Esophagus mucosa (tissue), 1 donor: ENCODE measurements around the gene MAT1A. TPM values are rescaled to one million over a fixed set of nuclear protein-coding genes. Genes with fewer than 3 reads are reported as not detected.

Source experiments
- ATAC-seq: fragments of 200-7000 bp; cut with Tn5 transposase; one replicate; pipeline ENCODE4 v1.9.1; 2020
- total RNA-seq: library from RNA; stranded (reverse); gene quantifications from one replicate; pipeline ENCODE4 v1.2.4, GENCODE V29; 2023
- donor health status: DM: yes; HTN: yes; CAD: no.

The MAT1A gene
- total RNA-seq, 1 donor from 2014 or later = 0.48 TPM

DNA sequence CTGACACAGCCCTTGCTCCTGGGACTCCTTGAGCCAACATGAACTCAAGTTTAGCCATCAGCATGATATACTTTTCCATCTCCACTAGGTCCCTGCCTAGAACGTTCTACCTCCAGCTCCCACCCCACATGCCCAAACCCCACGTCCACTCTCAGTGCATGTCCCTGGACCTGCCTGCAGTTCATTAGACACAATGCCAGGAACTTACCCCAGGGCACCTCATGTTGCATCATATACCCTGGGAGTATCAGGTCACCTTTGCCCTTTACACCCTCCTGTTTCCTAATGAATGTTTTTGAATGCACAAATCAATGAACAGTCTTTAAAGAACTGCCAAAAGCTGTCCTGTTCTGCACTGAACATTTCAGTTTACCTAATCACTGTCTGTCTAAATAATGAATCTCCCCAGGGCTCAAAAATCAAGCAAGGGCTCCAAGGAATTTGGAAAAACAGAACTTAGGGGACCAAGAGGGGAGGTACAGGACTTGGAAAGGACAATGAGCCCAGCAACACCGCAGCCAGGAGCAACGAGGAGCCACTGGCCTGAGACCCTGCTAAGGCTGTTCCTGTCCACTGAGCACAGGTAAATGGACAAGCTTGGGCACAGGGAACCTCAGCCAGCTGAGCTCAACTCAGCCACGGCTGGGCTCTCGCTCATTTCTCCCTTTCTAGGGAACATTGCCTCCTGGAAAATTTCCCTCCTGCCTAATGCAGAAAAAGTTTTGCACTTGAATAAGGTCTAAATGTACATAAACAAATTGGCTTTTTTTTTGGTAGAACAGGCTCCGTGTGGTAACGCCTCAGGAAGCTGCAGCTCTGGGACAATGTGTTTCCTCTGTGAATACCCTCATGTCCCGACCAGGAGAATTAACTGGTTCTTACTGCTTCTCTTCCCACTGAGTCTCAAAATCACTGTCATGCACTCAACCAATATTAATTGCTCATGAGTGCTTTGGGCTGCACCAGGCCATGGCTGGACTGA is 7.4 kb downstream of the MAT1A start:
- ATAC-seq = no peak

GRCh38 chr10:80281292-80281691 is 8.2 kb downstream of the MAT1A start:
- no peak for ATAC-seq

DNA sequence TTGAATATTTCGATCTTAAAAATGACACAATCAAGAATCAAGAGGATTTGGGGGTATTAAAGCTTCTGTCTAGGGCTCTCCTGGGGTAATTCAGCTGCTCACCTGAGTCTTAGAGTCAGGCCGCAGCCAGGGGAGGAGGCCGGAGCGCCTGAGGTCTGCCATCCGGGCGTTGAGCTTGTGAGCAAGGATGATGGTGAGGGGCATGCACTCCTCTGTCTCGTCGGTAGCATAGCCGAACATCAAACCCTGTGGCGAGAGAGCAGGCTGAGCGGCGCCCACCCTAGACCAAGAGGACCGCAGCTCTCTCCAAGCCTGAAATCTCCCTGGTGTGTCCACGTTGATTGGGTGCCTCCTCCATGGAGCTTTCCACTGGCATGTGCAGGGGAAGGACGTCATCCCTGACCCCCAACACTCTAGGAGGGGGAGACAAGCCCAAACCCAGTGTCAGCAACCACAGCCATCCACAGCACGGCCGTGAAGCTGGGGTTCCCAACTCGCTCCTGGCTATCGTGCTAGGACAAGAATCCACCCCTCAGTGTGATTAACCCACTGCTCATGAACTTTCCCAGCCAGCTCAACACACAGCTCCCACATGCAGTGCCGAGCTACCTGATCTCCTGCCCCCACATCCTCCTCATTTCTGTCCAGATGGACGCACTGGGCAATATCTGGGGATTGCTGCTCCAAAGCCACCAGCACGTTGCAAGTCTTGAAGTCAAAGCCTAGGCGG is 9.2 kb downstream of the MAT1A start:
- no peak for ATAC-seq

DNA sequence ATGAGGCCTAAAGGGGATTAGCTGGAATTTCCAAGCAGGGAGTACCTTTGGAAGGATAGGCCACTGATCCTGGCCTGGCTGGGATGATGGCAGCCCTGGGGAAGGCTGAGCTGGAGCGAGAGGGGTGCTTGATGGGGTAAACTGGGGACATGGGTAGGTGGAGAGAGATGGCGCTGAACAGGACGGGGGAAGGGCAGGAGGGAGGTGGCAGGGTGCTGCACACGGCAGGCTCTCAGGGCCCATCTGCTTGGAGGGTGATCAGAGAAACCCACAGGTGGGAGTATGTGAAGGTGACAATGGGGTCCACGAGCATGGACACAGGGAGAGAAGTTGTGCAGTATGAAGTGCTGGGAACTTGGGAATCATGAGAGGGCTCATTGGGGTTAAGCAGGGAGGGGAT is 10.3 kb downstream of the MAT1A start:
- no peak for ATAC-seq

DNA sequence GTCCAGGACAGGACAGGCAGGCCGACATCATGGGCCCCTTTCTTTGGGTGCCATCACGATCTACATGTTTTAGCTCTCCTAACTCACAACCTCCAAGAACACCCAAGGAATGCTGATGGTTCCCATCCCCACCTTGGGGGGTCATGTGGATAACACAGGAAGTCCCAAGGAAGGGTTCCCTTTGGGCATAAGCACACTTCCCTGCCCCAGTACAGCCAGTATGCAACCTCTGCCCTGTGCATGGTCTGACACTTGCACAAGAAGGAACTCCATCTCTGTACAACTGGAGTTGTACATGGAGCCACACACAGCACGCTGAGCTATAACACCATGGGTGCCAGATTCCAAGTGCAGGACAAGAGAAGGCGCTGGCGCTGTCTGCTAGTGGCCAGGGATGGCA is 11.0 kb downstream of the MAT1A start:
- no peak for ATAC-seq

- ATAC-seq = no peak
These were observed 11.7 kb downstream of the MAT1A start for GRCh38 chr10:80277567-80278250.

- ATAC-seq = no peak
These were observed 12.4 kb downstream of the MAT1A start for GRCh38 chr10:80277016-80277415.

DNA sequence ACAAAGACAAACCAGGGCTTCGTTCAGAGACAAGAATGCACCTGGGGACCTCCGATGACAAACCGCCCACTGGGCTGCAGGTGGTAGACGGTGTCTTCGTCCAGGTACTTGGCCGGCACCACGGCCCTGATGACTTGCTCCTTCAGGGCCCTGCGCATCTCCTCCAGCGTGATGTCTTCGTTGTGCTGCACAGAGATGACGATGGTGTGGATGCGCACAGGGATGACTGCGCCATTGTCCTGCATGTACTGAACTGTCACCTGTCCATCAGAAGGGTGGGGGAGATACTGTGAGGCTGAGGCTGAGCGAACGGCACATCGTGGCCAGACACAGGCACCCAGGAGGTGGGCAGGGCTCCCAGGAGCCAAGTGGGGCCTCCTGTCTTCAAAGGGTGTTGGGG is 13.1 kb downstream of the MAT1A start:
- ATAC-seq = no peak

GRCh38 chr10:80275756-80276155 is 13.7 kb downstream of the MAT1A start:
- ATAC-seq = no peak

- no peak for ATAC-seq
These were observed 14.3 kb downstream of the MAT1A start for GRCh38 chr10:80275135-80275498.

DNA sequence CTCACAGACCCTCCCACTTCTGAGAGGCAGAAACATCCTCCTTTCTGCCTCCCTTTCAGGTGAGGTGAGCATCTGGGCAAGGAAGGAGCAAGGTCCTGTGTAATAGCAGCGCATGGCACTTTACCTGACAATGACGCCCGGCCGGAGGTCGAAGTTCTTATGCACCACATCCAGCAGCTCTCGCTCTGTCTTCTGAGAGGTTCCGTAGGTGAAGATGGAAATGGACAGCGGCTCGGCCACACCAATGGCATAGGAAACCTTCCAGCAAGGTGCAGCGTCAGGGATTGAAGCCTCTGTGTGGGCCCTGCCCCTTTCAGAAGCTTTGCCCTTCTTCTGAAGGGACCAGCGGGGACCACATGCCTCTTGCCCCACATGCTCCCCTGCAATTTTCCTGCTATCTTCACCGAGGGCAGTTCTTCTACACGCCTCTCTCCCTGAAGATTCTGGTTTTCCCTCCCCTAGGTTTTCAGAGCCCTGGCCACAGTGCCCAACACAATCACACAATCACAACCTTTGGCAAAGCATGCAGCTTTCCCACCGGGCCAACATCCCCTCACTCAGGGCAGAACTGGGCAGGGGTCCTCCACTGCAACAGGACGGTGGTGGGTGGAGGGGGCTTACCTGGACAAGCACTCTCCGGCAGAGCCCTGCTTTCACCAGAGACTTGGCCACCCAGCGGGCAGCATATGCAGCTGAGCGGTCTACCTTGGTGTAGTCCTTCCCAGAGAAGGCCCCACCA is 14.9 kb downstream of the MAT1A start:
- ATAC-seq = no peak

DNA sequence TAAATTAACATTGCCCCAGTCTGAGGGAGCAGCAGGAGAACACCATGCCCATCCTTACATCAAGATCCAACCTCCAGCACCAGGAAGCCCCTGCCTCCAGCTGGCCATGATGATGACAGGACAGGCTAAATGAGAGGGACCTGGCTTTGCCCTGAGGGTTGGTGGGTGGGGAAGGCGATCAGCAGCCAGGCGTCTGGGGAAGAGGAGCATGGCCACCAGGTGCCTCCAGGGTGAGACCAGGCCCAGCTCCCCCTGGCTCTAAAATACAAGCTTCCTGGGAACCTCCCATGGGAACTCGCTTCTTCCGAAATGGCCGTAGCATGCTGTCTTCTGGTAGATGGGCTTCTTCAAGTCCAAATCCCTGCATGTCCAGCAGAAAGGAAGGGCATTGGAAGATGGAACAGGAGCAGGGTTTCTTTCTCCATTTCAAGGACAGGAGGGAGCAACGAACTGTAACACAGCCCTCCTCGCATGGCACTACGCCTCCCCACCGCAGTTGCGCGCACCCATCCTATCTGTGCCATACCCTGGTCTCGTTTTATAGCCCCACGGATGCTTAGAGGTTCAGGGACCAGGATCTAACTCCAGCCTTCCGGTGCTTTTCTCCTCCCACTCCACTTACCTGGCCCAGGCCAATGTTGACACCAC is 15.8 kb downstream of the MAT1A start:
- no peak for ATAC-seq

- no peak for ATAC-seq
These were observed 16.5 kb downstream of the MAT1A start for GRCh38 chr10:80272793-80273522.

- no peak for ATAC-seq
These were observed 18.0 kb downstream of the MAT1A start for GRCh38 chr10:80271416-80271815.

- ATAC-seq = no peak
These were observed 18.6 kb downstream of the MAT1A start for GRCh38 chr10:80270887-80271286.

GRCh38 chr10:80268938-80269588 is 20.4 kb downstream of the MAT1A start:
- no peak for ATAC-seq

DNA sequence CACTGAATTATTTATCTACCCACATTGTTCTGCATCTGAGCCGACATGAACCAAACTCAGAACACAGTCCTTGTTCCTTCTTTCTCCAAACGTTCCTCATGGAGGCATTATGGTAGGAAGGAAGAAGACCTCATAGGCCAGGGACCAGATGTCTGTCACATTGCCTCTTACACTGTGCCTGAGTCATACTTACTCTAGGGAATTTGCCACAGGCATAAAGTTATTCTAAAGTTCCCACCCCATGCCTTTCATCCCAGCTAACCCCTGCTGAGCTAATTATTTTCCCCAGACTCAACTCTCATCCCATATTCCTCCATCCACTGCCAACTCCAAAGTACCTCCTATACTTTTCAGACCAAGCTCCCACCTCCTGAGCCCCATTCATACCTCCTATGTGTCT is 21.2 kb downstream of the MAT1A start:
- no peak for ATAC-seq

- ATAC-seq = no peak
These were observed 23.0 kb downstream of the MAT1A start for GRCh38 chr10:80266513-80266863.

DNA sequence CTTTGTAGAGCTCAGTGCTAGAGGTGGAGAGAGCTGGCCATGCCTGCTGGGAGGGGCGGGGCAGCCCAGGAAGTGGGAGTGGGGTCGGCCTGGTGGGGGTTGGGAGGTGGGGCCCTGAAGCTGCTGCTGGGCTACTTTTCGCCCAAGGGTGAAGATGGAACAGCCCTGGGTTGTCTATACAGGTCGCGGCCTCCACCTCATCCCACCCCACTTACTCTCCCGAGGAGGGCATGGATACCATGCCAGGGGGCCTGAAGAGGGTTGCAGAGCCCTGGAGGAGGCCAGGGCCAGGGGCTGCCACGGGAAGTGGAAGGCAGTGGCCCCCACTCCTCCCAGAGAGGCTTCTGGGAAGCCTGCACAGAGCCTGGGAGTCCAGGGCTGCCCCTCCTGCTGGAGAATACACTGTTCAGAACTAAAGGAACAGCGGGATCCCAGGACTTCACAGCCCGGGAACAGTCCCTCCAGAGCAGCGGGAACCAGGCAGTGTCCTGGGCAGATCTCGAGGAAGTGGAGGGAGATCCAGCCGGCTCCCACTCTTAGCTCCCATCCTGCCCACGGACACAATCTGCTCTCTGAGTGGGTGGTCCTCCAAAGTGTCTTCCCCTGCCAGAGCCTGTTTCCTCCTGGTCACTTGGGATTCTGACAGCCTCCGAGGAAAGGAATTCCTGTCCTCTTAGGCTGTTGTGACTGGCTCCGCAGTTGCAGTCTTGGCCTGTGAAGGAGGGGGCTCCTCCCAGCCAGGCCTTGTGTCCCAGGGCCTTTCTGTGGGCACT is 23.5 kb downstream of the MAT1A start:
- ATAC-seq = peak; percentile 25
